OCI-LY3 (cell line): ENCODE measurements around the gene KRT15.

ENCODE experiments used
- H2AFZ ChIP-seq: fragments of 200-600, 300-600 bp; shearing (Covaris generic); 2 replicates; pipeline ENCODE4 v1.6.0; 2014; ENCODE audit warnings: antibody characterized with exemption, low read depth, low read length
- H3K27ac ChIP-seq: fragments of 200-600, 300-600 bp; sonication (generic); 2 replicates; pipeline ENCODE4 v1.5.1; 2014; ENCODE audit warnings: mild to moderate bottlenecking, low read length, moderate library complexity, mixed read lengths
- H3K27me3 ChIP-seq: fragments of 200-600, 300-600 bp; sonication (generic); 2 replicates; pipeline ENCODE4 v1.6.1; 2014; ENCODE audit warnings: low read depth, low read length, mixed read lengths
- H3K36me3 ChIP-seq: fragments of 200-600, 300-600 bp; sonication (generic); replicated peaks from 2 replicates; pipeline ENCODE3; 2014; ENCODE audit warnings: low read depth, low read length, mixed read lengths
- H3K4me1 ChIP-seq: fragments of 300-600, 200-600 bp; sonication (generic); 2 replicates; pipeline ENCODE4 v1.6.1; 2014; ENCODE audit warnings: low read length, mixed read lengths
- H3K4me2 ChIP-seq: fragments of 200-600, 300-600 bp; sonication (generic); 2 replicates; pipeline ENCODE4 v1.6.1; 2014; ENCODE audit warnings: low read length, mixed read lengths
- H3K4me3 ChIP-seq: fragments of 300-600, 200-600 bp; sonication (generic); 2 replicates; pipeline ENCODE4 v1.5.1; 2014; ENCODE audit warnings: antibody characterized with exemption, mild to moderate bottlenecking, low read length, moderate library complexity
- H3K79me2 ChIP-seq: fragments of 300-600, 200-600 bp; shearing (Covaris generic); 2 replicates; pipeline ENCODE4 v1.6.1; 2014; ENCODE audit warnings: mild to moderate bottlenecking, low read length, mixed read lengths
- H3K9ac ChIP-seq: fragments of 300-600, 200-600 bp; shearing (Covaris generic); 2 replicates; pipeline ENCODE4 v1.6.0; 2014; ENCODE audit warnings: mild to moderate bottlenecking, low read length, moderate library complexity
- H3K9me3 ChIP-seq: fragments of 200-600, 300-600 bp; shearing (Covaris generic); 2 replicates; pipeline ENCODE4 v1.6.1; 2014; ENCODE audit warnings: low read length, mixed read lengths; ENCODE audit not compliant: insufficient read depth
- H4K20me1 ChIP-seq: fragments of 200-600, 300-600 bp; sonication (generic); 2 replicates; pipeline ENCODE4 v1.6.1; 2016; ENCODE audit warnings: low read length, mixed read lengths; ENCODE audit not compliant: insufficient read depth
- CTCF ChIP-seq: fragments of 200-600, 300-600 bp; sonication (generic); IDR thresholded peaks from 2 replicates; pipeline ENCODE4 v1.5.1; 2014; ENCODE audit warnings: antibody characterized with exemption, low read length, low read depth
- EZH2phosphoT487 ChIP-seq: fragments of 200-600 bp; shearing (Covaris generic); IDR thresholded peaks from 2 replicates; pipeline ENCODE4 v1.6.1; 2018; ENCODE audit warnings: antibody characterized with exemption, mixed run types, low read depth

Gene KRT15

DNA sequence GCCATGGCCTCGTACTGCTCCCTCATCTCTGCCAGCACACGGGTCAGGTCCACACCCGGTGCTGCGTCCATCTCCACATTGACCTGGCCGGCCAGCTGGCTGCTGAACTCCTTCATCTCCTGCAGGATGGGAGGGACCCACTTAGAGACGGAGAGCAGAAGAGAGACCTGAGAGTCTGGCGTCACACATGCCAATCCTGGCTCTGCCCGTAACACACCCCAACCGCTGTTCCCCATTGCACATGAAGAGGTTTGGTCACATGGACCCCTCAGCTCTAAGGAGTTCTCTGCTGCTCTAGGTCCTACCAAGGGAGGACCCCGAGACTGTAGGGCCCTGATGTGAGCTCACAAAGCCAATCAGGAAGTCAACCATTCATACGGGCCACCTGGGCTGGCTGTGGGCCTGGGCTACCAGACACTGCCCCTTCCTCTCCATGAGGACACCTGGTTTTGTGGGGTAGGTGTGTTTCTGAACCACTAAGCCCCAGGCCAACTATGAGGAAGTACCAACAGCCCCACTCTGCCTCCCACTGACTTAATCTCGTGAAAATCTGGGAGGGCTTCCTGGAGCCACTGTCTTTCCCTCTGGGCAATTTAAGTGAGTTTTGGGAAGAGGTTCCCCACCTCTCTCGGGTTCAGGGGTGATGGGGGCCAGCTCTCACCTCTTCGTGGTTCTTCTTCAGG lies 2.4 kb downstream of the KRT15 start:
- Histone ChIP-seq H2AFZ (no peak overlapping the region), H3K36me3 (no peaks in the 10 kb centered on the region), H3K4me1 (no peaks in the 10 kb centered on the region), H4K20me1 (no peaks in the 10 kb centered on the region), H3K27ac (no peak overlapping the region), H3K9ac (no peak overlapping the region), H3K4me3 (no peak overlapping the region), H3K4me2 (no peak overlapping the region), H3K79me2 (no peaks in the 10 kb centered on the region), H3K27me3 (peaks cover 9% of the 10 kb centered on the region), H3K9me3 (no peaks in the 10 kb centered on the region)
- TF ChIP-seq EZH2phosphoT487 (no peak), CTCF (no peak)

- Histone ChIP-seq H4K20me1 (no peaks in the 10 kb centered on the region), H3K4me2 (no peak overlapping the region), H3K79me2 (no peaks in the 10 kb centered on the region), H3K36me3 (no peaks in the 10 kb centered on the region), H3K4me1 (no peaks in the 10 kb centered on the region), H2AFZ (no peak overlapping the region), H3K4me3 (no peak overlapping the region), H3K27ac (no peak overlapping the region), H3K27me3 (peaks cover 9% of the 10 kb centered on the region; the same call in 1 of the 2 replicates), H3K9me3 (no peaks in the 10 kb centered on the region), H3K9ac (no peak overlapping the region)
- TF ChIP-seq CTCF = no peak
- TF ChIP-seq EZH2phosphoT487 = no peak
These were observed 5.5 kb downstream of the KRT15 start for GRCh38 chr17:41513168-41513547.

- no peak overlapping the region for H2AFZ ChIP-seq
These were observed 6.0 kb downstream of the KRT15 start for GRCh38 chr17:41512546-41513167.

More at GRCh38 chr17:41512546-41513167, 6.0 kb downstream of the KRT15 start:
- Histone ChIP-seq H4K20me1 (no peaks in the 10 kb centered on the region), H3K27ac (no peak overlapping the region), H3K36me3 (no peaks in the 10 kb centered on the region), H3K4me2 (no peak overlapping the region), H3K27me3 (peaks cover 9% of the 10 kb centered on the region; the same call in 1 of the 2 replicates), H3K79me2 (no peaks in the 10 kb centered on the region), H3K4me3 (no peak overlapping the region), H3K9ac (no peak overlapping the region), H3K9me3 (no peaks in the 10 kb centered on the region), H3K4me1 (no peaks in the 10 kb centered on the region)
- TF ChIP-seq CTCF = no peak
- no peak for TF ChIP-seq EZH2phosphoT487
